Measurements from ENCODE around the gene DUSP12. TPM values are rescaled to one million over a fixed set of nuclear protein-coding genes. Genes with fewer than 3 reads are reported as not detected.

Gene DUSP12
- total RNA-seq, 1 experiment from 2014 or later = 29.4 TPM

DNA sequence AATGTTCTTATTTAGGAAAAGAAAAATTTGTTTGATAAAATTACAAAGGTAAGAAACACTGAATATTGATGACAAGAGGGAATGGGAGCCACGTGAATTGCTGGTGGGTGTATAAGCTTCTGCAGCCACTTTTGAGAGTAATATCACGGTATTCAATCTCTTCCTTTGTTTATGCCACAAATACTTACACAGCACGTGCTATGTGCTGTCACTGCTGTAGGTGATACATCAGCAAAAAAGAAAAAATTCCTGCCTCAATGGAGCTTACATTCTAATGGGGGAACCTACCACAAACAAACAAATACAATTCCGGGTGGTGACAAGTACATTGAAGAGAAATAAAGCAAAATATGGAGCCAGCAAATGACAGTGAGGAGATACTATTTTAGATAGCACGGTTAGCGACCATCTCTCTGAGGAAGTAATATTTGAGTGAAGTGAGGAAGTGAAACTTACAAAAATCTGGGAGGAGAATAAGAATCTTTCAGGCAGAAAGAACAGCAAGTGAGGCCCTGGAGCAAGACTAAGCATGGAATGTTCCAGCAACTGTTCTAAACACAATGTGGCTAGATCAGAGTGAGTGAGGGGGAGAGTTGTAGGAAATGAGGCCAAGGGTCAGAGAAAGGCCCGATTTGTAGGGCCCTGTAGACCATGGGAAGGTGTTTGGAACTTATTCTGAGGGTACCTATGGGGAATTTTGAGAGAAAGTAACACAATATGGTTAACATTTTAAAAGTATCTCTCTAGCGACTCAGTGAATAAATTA lies 30.8 kb upstream of the DUSP12 start:
- Mint-ChIP-seq H3K27ac (no peak overlapping the region), H3K4me1 (no peaks in the 10 kb centered on the region), H3K36me3 (no peaks in the 10 kb centered on the region), H3K4me3 (no peak overlapping the region), H3K27me3 (ENCODE audit: low read depth) (peaks cover 23% of the 10 kb centered on the region), H3K9me3 (no peaks in the 10 kb centered on the region)
- ChIA-PET CTCF (no interaction called here), POLR2A (no interaction called here)
- TF ChIP-seq NFATC4 (CRISPR knock-in tag; IDR thresholded peaks at IDR 0.05) (no peak), IRF1 (CRISPR knock-in tag; IDR thresholded peaks at IDR 0.05) (no peak), ZNF396 (CRISPR knock-in tag; IDR thresholded peaks at IDR 0.05; ENCODE audit: borderline replicate concordance) (no peak), FOXK1 (CRISPR knock-in tag; IDR thresholded peaks at IDR 0.05) (no peak), ZNF671 (CRISPR knock-in tag; IDR thresholded peaks at IDR 0.05) (no peak), GTF2I (CRISPR knock-in tag; conservative IDR thresholded peaks at IDR 0.05) (no peak), ZNF138 (CRISPR knock-in tag; conservative IDR thresholded peaks at IDR 0.05) (no peak), ATF2 (CRISPR knock-in tag; IDR thresholded peaks at IDR 0.05; ENCODE audit: borderline replicate concordance, low read depth) (no peak), TEAD4 (CRISPR knock-in tag; IDR thresholded peaks at IDR 0.05) (no peak), ZSCAN18 (CRISPR knock-in tag; IDR thresholded peaks at IDR 0.05) (no peak), MLX (CRISPR knock-in tag; IDR thresholded peaks at IDR 0.05) (no peak), GABPB1 (CRISPR knock-in tag; IDR thresholded peaks at IDR 0.05) (no peak), CDX4 (CRISPR knock-in tag; IDR thresholded peaks at IDR 0.05; ENCODE audit: borderline replicate concordance) (no peak), HMGA2 (CRISPR knock-in tag; IDR thresholded peaks at IDR 0.05) (no peak)
- no peak for DNase-seq (ENCODE audit: low spot score)
- ATAC-seq = no peak

GRCh38 chr1:161719325-161719611 lies 30.3 kb upstream of the DUSP12 start:
- ChIA-PET POLR2A (no interaction called here), CTCF (no interaction called here)
- Mint-ChIP-seq H3K36me3 (no peaks in the 10 kb centered on the region), H3K9me3 (no peaks in the 10 kb centered on the region), H3K27me3 (ENCODE audit: low read depth) (peaks cover 28% of the 10 kb centered on the region), H3K4me3 (no peak overlapping the region), H3K27ac (no peak overlapping the region), H3K4me1 (peaks cover 3% of the 10 kb centered on the region; the same call in 1 of the 2 replicates)
- ATAC-seq = no peak
- DNase-seq (ENCODE audit: low spot score) = no peak
- TF ChIP-seq MYBL2 (CRISPR knock-in tag; IDR thresholded peaks at IDR 0.05) = no peak

- no peak for DNase-seq (ENCODE audit: low spot score)
- H3K4me3 Mint-ChIP-seq = no peak overlapping the region
- ChIA-PET POLR2A (no interaction called here), CTCF (no interaction called here)
- no peak for ATAC-seq
- peaks cover 4% of the 10 kb centered on the region; the same call in 1 of the 2 replicates for H3K4me1 Mint-ChIP-seq
- TF ChIP-seq, protein P1, sequence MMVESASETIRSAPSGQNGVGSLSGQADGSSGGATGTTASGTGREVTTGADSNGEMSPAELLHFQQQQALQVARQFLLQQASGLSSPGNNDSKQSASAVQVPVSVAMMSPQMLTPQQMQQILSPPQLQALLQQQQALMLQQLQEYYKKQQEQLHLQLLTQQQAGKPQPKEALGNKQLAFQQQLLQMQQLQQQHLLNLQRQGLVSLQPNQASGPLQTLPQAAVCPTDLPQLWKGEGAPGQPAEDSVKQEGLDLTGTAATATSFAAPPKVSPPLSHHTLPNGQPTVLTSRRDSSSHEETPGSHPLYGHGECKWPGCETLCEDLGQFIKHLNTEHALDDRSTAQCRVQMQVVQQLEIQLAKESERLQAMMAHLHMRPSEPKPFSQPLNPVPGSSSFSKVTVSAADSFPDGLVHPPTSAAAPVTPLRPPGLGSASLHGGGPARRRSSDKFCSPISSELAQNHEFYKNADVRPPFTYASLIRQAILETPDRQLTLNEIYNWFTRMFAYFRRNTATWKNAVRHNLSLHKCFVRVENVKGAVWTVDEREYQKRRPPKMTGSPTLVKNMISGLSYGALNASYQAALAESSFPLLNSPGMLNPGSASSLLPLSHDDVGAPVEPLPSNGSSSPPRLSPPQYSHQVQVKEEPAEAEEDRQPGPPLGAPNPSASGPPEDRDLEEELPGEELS (CRISPR knock-in tag; IDR thresholded peaks at IDR 0.05) = no peak
- TF ChIP-seq, protein P2, sequence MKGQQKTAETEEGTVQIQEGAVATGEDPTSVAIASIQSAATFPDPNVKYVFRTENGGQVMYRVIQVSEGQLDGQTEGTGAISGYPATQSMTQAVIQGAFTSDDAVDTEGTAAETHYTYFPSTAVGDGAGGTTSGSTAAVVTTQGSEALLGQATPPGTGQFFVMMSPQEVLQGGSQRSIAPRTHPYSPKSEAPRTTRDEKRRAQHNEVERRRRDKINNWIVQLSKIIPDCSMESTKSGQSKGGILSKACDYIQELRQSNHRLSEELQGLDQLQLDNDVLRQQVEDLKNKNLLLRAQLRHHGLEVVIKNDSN (CRISPR knock-in tag; IDR thresholded peaks at IDR 0.05) = no peak
- no peak for TF ChIP-seq FOXJ3 (CRISPR knock-in tag; IDR thresholded peaks at IDR 0.05; ENCODE audit: borderline replicate concordance)
- no peak for TF ChIP-seq NR2C2 (CRISPR knock-in tag; IDR thresholded peaks at IDR 0.05)
- no peaks in the 10 kb centered on the region for H3K9me3 Mint-ChIP-seq
- H3K27me3 Mint-ChIP-seq (ENCODE audit: low read depth) = peaks cover 40% of the 10 kb centered on the region
- no peak overlapping the region for H3K27ac Mint-ChIP-seq
- H3K36me3 Mint-ChIP-seq = no peaks in the 10 kb centered on the region
These were observed 29.2 kb upstream of the DUSP12 start for GRCh38 chr1:161720422-161720821.
